RKO (cell line): ENCODE results near the gene VASN.

ENCODE experiments used
- DNase-seq: peaks from one replicate; pipeline ENCODE4 v3.0.0-alpha.2; 2016; ENCODE audit warnings: low spot score

Gene VASN

GRCh38 chr16:4372578-4373355 lies 1.1 kb downstream of the VASN start:
- no peak for DNase-seq

GRCh38 chr16:4373356-4373908 lies 1.8 kb downstream of the VASN start:
- no peak for DNase-seq

- no peak for DNase-seq
Observed at GRCh38 chr16:4373909-4374742, 2.5 kb downstream of the VASN start.

GRCh38 chr16:4375717-4376116 lies 4.1 kb downstream of the VASN start:
- DNase-seq, result no peak

GRCh38 chr16:4376126-4376892 lies 4.7 kb downstream of the VASN start:
- DNase-seq, result no peak

- DNase-seq, result no peak
Observed at GRCh38 chr16:4376893-4377572, 5.4 kb downstream of the VASN start.

GRCh38 chr16:4377573-4378154 lies 6.0 kb downstream of the VASN start:
- no peak for DNase-seq

- no peak for DNase-seq
Observed at GRCh38 chr16:4378161-4378666, 6.6 kb downstream of the VASN start.

GRCh38 chr16:4378999-4379690 lies 7.5 kb downstream of the VASN start:
- DNase-seq, result no peak

- no peak for DNase-seq
Observed at GRCh38 chr16:4380119-4381063, 8.7 kb downstream of the VASN start.

GRCh38 chr16:4381072-4381934 lies 9.7 kb downstream of the VASN start:
- no peak for DNase-seq

GRCh38 chr16:4381935-4382794 lies 10.5 kb downstream of the VASN start:
- no peak for DNase-seq

- no peak for DNase-seq
Observed at GRCh38 chr16:4382795-4383357, 11.2 kb downstream of the VASN start.

- no peak for DNase-seq
Observed at GRCh38 chr16:4383591-4384444, 12.2 kb downstream of the VASN start.

- DNase-seq, result no peak
Observed at GRCh38 chr16:4384509-4384942, 12.9 kb downstream of the VASN start.
